Osteocyte (in vitro differentiated cells): ENCODE data around the gene TCN2. TPM values are rescaled to one million over a fixed set of nuclear protein-coding genes. Genes with fewer than 3 reads are reported as not detected.
A peak's percentile ranks its signal among the peaks of the same experiment; 100 is the strongest.
"Not testable (repeated sequence)": the region's sequence is repeated elsewhere in the genome, so short reads cannot be mapped to it uniquely, and the experiment has no call there.

ENCODE experiments used
- DNase-seq: peaks from one replicate; pipeline ENCODE4 v3.0.0; 2021; ENCODE audit warnings: mixed read lengths; ENCODE audit not compliant: unreplicated experiment; ENCODE audit errors: extremely low spot score
- H3K27ac Mint-ChIP-seq: one replicate; pipeline ENCODE4 v1.8.0; 2021; ENCODE audit warnings: mild to moderate bottlenecking, mixed read lengths; ENCODE audit not compliant: unreplicated experiment
- H3K27me3 Mint-ChIP-seq: one replicate; pipeline ENCODE4 v1.8.0; 2021; ENCODE audit warnings: mixed read lengths; ENCODE audit not compliant: unreplicated experiment
- H3K36me3 Mint-ChIP-seq: one replicate; pipeline ENCODE4 v1.8.0; 2021; ENCODE audit warnings: mixed read lengths; ENCODE audit not compliant: unreplicated experiment
- H3K4me1 Mint-ChIP-seq: one replicate; pipeline ENCODE4 v1.8.0; 2021; ENCODE audit warnings: mixed read lengths; ENCODE audit not compliant: unreplicated experiment
- H3K4me3 Mint-ChIP-seq: one replicate; pipeline ENCODE4 v1.8.0; 2021; ENCODE audit warnings: mild to moderate bottlenecking, moderate library complexity, mixed read lengths; ENCODE audit not compliant: unreplicated experiment
- H3K9me3 Mint-ChIP-seq: one replicate; pipeline ENCODE4 v1.8.0; 2021; ENCODE audit warnings: mixed read lengths; ENCODE audit not compliant: unreplicated experiment
- CTCF ChIP-seq: fragments of 200-600 bp; sonication (generic); IDR thresholded peaks from 2 replicates; pipeline ENCODE4 v1.5.0; 2021; ENCODE audit warnings: antibody characterized with exemption, mild to moderate bottlenecking, moderate library complexity
- total RNA-seq: library from RNA; stranded (reverse); gene quantifications from 2 replicates; pipeline ENCODE4 v1.2.1, GENCODE V29; 2021

TCN2 gene
- total RNA-seq, 1 donor from 2014 or later = 57.7 TPM

- no peak for TF ChIP-seq CTCF
- Mint-ChIP-seq H3K36me3 (peaks cover 47% of the 10 kb centered on the region), H3K4me1 (peaks cover 3% of the 10 kb centered on the region), H3K27me3 (no peaks in the 10 kb centered on the region), H3K27ac (peak overlapping the region; percentile 44), H3K9me3 (no peaks in the 10 kb centered on the region), H3K4me3 (no peak overlapping the region)
- no peak for DNase-seq
Measured at GRCh38 chr22:30582788-30583545, 24.0 kb upstream of the TCN2 start.

- H3K27ac Mint-ChIP-seq = no peak overlapping the region
- TF ChIP-seq CTCF = no peak
- DNase-seq = no peak
- no peaks in the 10 kb centered on the region for H3K27me3 Mint-ChIP-seq
- peaks cover 42% of the 10 kb centered on the region for H3K36me3 Mint-ChIP-seq
- peaks cover 3% of the 10 kb centered on the region for H3K4me1 Mint-ChIP-seq
- H3K4me3 Mint-ChIP-seq = no peak overlapping the region
- H3K9me3 Mint-ChIP-seq = no peaks in the 10 kb centered on the region
Measured at GRCh38 chr22:30584441-30584840, 22.5 kb upstream of the TCN2 start.

- no peak overlapping the region for H3K27ac Mint-ChIP-seq
- peaks cover 3% of the 10 kb centered on the region for H3K4me1 Mint-ChIP-seq
- peaks cover 30% of the 10 kb centered on the region for H3K36me3 Mint-ChIP-seq
- H3K27me3 Mint-ChIP-seq = no peaks in the 10 kb centered on the region
- H3K4me3 Mint-ChIP-seq = no peak overlapping the region
- no peak for TF ChIP-seq CTCF
- DNase-seq = no peak
- H3K9me3 Mint-ChIP-seq = no peaks in the 10 kb centered on the region
Measured at GRCh38 chr22:30586414-30586813, 20.6 kb upstream of the TCN2 start.

GRCh38 chr22:30591191-30591587, 15.8 kb upstream of the TCN2 start:
- no peak overlapping the region for H3K4me3 Mint-ChIP-seq
- no peaks in the 10 kb centered on the region for H3K4me1 Mint-ChIP-seq
- H3K27ac Mint-ChIP-seq = no peak overlapping the region
- DNase-seq = no peak
- no peaks in the 10 kb centered on the region for H3K9me3 Mint-ChIP-seq
- H3K27me3 Mint-ChIP-seq = peaks cover 11% of the 10 kb centered on the region
- peaks cover 15% of the 10 kb centered on the region for H3K36me3 Mint-ChIP-seq
- no peak for TF ChIP-seq CTCF

- peak; percentile 98 for DNase-seq
- H3K27ac Mint-ChIP-seq = no peak within 1 kb of the TSS
- no peaks in the 10 kb centered on the region for H3K9me3 Mint-ChIP-seq
- H3K27me3 Mint-ChIP-seq = peaks cover 11% of the 10 kb centered on the region
- no peaks in the 10 kb centered on the region for H3K4me1 Mint-ChIP-seq
- H3K4me3 Mint-ChIP-seq = no peak within 1 kb of the TSS
- H3K36me3 Mint-ChIP-seq = peaks cover 11% of the 10 kb centered on the region
- TF ChIP-seq CTCF = no peak
Measured at GRCh38 chr22:30591588-30592359, 15.2 kb upstream of the TCN2 start, which contains the start of gene PES1. PES1 (minus strand) TSS chr22:30591910; CDS start chr22:30591833, 77 bp downstream.

GRCh38 chr22:30592360-30592713, 14.6 kb upstream of the TCN2 start:
- not testable (repeated sequence) for H3K4me1 Mint-ChIP-seq, DNase-seq, H3K4me3 Mint-ChIP-seq, H3K36me3 Mint-ChIP-seq, H3K27ac Mint-ChIP-seq, H3K9me3 Mint-ChIP-seq
- H3K27me3 Mint-ChIP-seq = peaks cover 11% of the 10 kb centered on the region
